NCI-H226 (cell line): Measurements from ENCODE around the gene TRIM64.
"Not testable (repeated sequence)": the region's sequence is repeated elsewhere in the genome, so short reads cannot be mapped to it uniquely, and the experiment has no call there.

Experiments
- DNase-seq: peaks from one replicate; pipeline ENCODE4 v3.0.0-alpha.2; 2015

TRIM64 gene, protein sequence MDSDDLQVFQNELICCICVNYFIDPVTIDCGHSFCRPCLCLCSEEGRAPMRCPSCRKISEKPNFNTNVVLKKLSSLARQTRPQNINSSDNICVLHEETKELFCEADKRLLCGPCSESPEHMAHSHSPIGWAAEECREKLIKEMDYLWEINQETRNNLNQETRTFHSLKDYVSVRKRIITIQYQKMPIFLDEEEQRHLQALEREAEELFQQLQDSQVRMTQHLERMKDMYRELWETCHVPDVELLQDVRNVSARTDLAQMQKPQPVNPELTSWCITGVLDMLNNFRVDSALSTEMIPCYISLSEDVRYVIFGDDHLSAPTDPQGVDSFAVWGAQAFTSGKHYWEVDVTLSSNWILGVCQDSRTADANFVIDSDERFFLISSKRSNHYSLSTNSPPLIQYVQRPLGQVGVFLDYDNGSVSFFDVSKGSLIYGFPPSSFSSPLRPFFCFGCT

DNA sequence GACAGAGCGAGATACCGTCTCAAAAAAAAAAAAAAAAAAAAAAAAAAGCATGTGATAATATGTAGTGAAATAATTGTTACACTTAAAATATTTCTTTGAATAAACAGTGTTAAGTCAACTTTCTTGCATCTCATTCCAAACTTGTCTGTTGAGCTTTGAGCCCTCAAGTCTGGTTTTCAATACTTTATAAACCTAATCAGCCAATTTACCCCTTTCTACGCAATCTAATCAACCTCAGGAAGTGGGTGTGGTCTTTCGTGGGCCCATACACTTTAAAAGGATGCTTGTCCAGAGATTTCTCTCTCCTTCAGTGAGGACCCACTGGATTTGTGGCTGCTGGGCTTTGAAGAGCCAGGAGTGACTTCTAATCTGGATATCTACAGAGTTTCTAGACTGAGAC is at the start of gene TRIM64:
Gene TRIM64 (plus strand): TSS at position 301 of the 400 bp plus-strand sequence. CDS start 2,467 bp downstream, outside the sequence.
- DNase-seq: not testable (repeated sequence)

- no peak for DNase-seq
These were observed 43.6 kb upstream of the TRIM64 start, which contains the start of gene TRIM49D1 for GRCh38 chr11:89922195-89922660. TRIM49D1 (minus strand) TSS chr11:89922245; CDS start chr11:89917710, 4,535 bp downstream.

- not testable (repeated sequence) for DNase-seq
These were observed 42.1 kb upstream of the TRIM64 start, which contains the start of gene TRIM49D2 for GRCh38 chr11:89923764-89924163. TRIM49D2 (plus strand) TSS chr11:89924064; CDS start chr11:89926762, 2,698 bp downstream.

DNA sequence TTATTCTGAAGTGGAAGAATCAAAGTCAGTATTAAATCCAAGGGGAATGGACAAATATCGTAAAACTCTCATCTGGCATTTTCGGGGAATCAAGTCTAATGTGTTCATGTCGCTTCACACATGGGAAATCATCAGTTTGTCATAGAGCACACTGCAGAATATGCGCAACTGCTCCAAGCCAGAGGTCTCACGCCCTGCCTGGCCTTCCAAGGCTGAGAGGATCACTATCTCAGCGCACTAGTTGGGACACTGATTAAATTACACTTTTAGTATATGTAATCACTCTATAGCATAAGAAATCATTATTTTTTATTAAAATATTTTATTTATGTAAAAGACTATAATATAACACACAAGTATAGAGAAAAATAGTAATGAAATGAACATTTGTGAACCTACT is 5.0 kb upstream of the TRIM64 start:
- not testable (repeated sequence) for DNase-seq
